Right renal pelvis (tissue), 4 donors: ENCODE data around the gene SCARF2. TPM values are rescaled to one million over a fixed set of nuclear protein-coding genes. Genes with fewer than 3 reads are reported as not detected.

Experiments used
- DNase-seq, 4 donors: peaks; one replicate each; pipeline ENCODE4 v3.0.0-alpha.2; 2013; ENCODE audit warnings: low read depth in 4 of 4, low spot score in 3 of 4, missing footprints in 1 of 4
- polyA plus RNA-seq, 4 donors: library from polyadenylated mRNA; unstranded; fragments of 120-200 nt; gene quantifications; one replicate each; pipeline ENCODE4 v1.2.1, GENCODE V29; 2013; ENCODE audit not compliant: insufficient read length in 4 of 4

The SCARF2 gene
- polyA plus RNA-seq, 4 donors, result 16.3 to 25.5 (median 18.0) TPM

DNA sequence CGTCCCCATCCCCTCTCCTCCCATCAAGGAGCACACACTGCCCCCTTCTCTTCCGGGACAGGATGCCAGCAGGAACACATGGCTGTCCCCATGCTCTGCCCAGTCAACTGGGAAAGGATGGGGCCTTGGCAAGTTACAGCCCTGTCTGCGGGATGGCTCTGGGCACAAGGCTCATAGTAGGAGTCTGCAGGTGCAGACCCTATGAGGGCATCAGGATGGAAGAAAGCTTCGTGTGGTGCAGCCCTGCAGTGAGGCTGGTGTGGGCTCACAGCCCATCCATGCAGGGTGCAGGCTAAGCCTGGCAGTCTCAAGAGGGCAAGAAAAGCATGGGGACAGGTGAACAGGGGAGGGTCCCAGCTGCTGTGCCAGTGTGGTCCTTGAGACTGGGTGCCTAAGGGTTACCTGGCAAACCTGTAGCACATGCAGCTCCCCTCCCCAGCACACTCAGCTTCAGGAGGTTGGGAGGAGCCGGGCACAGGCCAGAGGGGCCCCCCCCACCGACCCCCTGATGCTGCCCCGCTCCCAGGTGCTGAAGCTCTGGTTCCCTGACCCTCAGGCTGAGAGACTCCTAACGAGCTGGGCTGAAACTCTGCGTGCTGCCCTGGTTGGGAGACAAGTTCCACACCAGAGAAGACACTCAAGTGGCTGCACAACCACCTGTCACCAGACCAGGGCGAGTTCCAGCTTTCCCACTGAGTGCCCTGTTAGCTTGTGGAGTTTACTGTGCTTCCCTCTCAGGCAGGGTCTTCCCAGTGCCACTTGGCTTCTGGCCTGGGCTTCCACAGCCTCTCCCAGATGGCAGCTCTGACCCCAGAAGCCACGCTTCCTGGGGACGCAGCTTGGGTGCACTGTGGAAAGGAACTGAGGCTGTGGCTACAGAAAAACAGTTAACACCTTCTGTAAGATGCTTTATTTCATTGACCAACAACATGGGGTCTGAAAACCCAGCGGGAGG, 3.3 kb upstream of the SCARF2 start:
- no peak for DNase-seq

DNA sequence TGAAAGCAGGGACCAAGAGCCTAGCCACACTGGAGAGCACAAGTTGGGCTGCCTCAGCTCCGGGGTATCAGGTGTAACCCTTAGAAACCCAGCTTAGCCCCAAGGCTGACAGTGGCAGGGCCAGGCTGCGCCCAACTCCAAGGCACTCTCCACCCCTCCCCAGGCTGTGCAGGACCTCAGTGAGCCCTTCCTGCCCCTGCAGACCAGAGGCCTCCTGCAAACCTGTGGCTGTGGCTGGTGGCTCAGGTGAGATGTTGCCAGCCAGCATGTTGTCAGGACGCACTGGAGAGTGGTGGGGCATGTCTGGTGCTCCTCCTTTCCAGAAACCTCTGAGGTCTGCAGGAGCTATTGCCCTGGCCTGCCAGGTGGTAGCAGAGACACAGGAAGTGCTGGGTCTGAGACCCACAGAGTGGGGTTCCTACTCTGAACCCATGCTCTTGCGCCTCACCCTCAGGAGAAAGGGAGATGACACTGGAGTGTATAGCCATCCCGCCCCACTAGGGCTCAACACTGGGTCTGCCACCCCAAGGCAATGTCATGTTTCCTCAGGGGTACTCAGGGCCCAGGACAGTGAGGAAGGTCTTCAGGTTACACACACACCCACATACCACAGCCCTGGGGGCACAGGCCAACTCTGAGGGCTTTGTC, 2.4 kb upstream of the SCARF2 start:
- DNase-seq, result no peak

DNA sequence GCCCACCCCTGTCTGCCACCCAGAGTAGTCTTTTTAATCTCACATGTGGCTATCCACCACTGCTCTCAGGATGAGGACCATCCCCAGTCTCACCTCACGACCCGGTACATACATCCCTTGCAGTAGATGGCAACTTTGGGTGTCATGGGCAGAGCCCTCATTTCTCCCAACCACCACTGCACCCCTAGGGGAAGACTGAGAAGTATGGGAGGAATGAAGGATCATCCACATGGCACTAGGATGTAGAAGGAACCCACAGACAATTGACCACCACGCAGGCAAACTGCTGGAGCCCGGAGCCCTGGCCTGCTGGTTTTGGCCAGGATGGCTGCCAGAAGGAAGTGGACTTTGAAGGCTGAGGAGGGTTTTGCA, 1.9 kb upstream of the SCARF2 start:
- no peak for DNase-seq

GRCh38 chr22:20438678-20439492, 1.3 kb upstream of the SCARF2 start:
- DNase-seq, result no peak

DNA sequence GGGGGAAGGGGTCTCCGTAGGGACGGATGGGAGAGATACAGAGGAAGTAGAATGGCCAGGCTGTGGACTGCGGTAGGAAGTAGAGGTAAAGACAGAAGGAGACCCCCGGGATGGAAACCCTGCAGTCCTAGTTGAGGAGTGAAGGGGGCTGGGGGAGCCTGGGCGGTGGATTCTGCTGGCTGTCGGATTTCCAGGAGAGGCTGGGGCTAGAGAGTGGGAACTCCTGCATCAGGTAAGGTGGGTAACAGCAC, 727 bp upstream of the SCARF2 start:
- no peak for DNase-seq

- no peak for DNase-seq
Measured at GRCh38 chr22:20436768-20437612, 635 bp downstream of the SCARF2 start.

DNA sequence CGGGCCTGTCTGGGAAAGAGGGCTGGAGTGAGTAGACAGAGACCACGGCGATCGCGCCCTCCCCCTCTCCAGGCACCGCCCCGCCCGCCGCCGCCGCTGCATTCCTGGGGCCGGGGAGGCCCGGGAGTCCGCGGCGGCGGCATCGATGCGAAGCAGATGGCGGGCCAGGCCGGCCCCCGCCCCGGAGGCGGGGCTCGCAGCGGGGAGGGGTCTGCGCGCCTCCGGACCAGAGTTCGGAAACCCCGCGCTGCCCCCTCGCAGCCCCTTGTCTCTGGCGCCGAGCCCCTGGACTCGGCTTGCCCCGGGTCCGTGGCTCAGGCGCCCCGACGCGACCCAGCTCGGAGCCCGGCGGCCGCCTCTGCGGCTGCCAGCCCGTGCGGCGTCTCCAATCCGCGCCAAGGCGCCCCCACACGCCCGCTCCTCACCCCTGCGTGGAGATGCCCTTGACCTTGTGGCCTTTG, 1.3 kb downstream of the SCARF2 start:
- no peak for DNase-seq

DNA sequence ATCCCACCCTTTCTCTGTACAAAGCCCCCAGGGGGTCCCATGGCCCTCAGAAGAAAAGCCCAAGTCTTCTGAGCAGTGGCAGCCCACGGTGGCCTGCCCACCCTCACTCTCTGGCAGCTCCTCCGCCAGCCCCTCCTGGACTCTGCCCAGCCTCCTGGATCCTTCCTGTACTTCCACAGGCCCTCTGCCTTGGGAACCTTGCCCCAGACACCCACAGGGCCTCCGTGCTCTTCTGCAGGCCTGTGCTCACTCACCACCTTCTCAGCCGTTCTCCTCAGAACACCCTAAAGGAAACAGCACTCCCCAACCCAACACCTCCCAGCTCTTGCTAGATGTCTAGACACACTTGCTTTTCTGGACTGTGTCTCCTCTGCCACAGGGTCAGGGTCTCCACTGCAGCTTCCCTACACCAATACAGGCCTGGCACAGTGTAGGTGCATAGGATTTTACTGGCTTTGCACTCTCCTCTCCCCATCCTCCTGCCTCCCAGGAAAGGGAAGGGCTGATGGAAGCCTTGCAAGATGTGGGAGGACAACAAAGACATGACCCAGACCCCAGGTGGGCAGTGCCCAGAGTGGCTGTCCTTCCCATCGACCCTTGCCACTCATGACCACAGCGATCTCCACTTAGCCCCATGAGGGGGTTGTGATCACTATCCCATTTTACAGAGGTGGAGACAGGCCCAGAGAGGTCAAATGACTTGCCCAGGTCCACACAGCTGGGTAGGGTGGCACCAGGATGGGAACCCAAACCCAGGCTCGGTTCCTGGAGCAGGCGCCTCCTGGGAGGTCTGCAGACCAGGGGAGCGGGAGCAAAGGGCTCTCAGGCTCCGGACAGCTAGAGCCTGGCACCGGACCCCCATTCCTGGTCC, 2.0 kb downstream of the SCARF2 start:
- no peak for DNase-seq

DNA sequence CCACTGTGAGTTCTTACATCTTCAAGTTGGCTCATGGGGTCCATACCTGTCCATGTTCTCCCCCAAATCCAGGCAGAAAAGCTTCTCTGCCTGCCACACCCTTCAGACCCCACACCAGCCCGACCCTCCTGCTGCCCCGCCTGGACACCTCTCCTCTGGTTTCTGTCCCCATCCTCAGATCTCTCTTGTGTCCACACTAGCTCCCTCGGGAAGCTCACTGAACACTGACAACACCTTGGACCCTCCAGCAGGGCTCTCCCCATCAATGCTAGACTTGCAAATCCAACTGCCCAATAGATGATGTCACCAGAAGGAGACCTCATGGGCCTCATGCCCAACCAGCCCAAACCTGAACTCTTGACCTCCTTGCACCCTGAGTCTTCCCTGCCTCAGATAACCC, 2.9 kb downstream of the SCARF2 start:
- DNase-seq, result no peak

GRCh38 chr22:20434264-20434751, 3.3 kb downstream of the SCARF2 start:
- DNase-seq, result no peak

GRCh38 chr22:20433686-20434241, 3.9 kb downstream of the SCARF2 start:
- no peak for DNase-seq

GRCh38 chr22:20433191-20433590, 4.4 kb downstream of the SCARF2 start:
- DNase-seq, result no peak

GRCh38 chr22:20432244-20432686, 5.4 kb downstream of the SCARF2 start:
- no peak for DNase-seq

DNA sequence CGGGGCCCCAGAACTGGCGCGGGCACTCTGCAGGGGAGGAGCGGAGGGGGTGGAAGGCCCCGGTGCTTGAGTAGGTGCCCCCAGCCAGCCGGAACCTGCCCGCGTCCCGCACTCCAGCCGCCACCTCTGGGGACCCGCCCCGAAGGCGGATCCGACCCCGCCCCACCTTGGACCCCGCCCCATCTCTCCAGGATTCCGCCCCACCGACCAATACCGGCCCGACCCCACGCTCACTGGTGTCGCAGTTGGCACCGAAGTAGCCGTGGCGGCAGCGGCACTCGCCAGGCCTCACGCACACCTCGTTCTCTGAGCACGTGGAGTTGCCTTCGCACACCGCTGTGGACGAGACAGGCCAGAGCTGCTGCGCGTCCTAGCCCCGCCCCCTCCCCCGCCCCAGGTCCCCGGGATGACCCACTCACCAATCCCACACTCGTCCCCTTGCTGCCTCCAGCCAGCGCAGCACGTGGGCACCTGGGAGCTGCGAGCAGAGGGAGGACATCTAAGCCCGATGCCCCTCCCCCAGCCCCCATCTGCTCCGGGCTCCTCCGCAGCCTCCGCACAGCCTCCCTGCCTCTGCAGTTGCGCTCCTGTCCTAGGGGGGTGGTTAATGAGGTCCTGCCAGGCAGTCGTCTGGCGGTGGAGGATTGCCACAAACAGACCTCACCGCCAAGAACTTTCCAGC, 6.0 kb downstream of the SCARF2 start:
- no peak for DNase-seq

DNA sequence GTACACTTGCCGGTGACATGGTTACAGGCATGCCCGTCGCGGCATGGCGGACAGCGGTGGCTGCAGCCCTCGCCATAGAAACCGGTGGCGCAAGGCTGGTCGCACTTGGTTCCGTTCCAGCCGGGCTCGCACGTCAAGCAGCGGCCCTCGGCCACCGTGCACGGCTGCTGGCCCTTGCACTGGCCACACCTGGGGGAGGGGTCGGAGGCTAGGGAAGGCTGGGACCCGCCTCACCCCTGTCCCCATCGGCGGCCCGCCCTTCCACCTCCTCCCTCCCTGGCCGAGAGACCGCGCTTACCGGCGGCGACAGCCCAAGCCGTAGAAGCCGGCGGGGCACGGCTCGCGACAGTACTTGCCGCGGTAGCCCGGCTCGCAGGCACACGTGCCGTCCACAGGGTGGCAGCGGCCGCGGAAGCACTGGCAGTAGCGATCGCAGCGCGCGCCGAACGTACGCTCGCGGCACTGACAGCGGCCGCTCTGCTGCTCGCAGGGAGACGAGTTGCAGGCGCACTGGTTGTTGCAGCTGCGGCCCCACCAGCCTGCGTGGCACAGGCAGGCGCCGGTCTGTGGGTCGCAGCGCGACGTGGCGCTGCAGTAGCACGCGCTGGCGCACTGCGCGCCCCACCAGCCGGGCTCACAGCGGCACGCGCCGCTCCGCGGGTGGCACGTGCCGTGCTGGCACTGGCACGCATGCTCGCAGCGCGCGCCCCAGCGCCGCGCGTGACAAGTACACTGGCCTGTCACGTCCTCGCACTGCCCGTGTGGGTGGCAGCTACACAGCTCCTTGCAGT, 6.7 kb downstream of the SCARF2 start:
- DNase-seq, result no peak

GRCh38 chr22:20430101-20430719, 7.4 kb downstream of the SCARF2 start:
- DNase-seq, result no peak
